Stimulated activated CD4-positive, alpha-beta T cell treated with anti-CD3 and anti-CD28 coated beads, TNF-alpha, amount 100 ng/mL, for 1 hour (primary cell): ENCODE measurements around the gene PLCB3.

Experiments used
- DNase-seq, 3 donors: peaks; one replicate each; pipeline ENCODE4 v3.0.0-alpha.2; 2020; ENCODE audit warnings: low read depth in 3 of 3, low spot score in 1 of 3

PLCB3 gene

DNA sequence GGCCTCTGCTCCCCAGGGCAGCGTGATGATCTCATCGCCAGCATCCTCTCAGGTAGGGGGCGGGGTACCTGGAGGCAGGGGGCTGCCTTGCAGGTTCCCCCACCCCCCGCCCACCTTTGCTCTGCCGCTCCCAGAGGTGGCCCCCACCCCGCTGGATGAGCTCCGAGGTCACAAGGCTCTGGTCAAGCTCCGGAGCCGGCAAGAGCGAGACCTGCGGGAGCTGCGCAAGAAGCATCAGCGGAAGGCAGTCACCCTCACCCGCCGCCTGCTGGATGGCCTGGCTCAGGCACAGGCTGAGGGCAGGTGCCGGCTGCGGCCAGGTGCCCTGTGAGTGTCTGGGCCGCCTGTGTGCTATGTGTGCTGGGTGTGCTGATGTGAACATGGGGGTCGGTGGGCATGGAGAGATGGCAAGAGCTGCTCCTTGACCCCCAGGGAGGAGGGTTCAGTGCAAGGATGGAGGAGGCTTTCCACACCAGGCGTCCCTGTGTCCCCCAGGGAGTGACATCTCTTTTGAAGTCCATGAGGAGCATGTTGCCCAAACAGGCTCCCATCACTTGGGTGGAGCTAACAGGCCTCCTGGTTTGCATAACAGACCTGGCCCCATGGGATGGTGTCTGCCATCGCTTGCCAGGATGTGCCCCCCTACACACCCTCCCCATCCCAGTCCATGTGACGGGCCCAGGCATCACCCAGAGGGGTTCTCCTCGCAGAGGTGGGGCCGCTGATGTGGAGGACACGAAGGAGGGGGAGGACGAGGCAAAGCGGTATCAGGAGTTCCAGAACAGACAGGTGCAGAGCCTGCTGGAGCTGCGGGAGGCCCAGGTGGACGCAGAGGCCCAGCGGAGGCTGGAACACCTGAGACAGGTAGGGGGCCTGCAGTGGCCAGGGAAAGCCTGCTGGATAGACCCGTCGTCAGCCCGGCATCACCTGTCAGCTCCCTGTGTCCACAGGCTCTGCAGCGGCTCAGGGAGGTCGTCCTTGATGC is 14.1 kb downstream of the PLCB3 start:
- DNase-seq, result no peak

DNA sequence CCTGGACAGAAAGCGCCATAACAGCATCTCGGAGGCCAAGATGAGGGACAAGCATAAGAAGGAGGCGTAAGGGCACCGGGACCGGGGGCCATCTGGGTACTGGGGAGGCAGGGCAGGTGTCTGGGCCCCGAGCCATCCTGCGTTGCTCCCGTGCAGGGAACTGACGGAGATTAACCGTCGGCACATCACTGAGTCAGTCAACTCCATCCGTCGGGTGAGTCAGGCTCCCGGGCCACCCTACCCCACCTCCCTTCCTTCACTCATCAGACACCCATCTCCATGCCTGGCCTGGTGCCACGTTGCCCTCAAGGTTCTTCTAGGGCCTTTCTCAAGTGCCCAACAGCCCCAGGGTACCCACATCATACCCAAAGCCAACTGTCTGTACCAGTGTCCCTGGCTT is 15.0 kb downstream of the PLCB3 start:
- DNase-seq, result no peak

DNA sequence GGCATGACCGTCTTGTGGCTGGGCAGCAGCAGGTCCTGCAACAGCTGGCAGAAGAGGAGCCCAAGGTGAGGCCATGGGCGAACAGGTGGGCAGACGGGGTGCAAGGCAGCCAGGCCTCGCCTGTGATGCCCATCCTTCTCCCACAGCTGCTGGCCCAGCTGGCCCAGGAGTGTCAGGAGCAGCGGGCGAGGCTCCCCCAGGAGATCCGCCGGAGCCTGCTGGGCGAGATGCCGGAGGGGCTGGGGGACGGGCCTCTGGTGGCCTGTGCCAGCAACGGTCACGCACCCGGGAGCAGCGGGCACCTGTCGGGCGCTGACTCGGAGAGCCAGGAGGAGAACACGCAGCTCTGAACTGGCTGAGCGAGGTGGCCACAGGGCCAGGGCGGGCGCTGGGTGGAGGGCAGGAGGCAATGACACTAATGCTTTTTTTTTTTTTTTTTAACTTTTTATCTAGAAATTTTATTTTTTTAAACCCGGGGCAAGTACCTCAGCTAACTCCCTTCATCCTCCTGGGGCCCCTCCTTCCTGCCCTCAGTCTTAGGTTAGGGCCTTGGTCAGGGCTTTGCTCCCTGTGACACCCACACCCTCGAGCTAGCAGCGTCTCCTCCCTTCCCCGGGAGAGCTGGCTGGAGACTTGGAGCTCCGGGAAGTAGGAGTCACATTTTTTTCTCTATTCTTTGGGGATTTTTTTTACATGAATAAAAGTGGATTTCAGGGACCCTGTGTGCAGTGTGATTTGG is 16.0 kb downstream of the PLCB3 start:
- no peak for DNase-seq

DNA sequence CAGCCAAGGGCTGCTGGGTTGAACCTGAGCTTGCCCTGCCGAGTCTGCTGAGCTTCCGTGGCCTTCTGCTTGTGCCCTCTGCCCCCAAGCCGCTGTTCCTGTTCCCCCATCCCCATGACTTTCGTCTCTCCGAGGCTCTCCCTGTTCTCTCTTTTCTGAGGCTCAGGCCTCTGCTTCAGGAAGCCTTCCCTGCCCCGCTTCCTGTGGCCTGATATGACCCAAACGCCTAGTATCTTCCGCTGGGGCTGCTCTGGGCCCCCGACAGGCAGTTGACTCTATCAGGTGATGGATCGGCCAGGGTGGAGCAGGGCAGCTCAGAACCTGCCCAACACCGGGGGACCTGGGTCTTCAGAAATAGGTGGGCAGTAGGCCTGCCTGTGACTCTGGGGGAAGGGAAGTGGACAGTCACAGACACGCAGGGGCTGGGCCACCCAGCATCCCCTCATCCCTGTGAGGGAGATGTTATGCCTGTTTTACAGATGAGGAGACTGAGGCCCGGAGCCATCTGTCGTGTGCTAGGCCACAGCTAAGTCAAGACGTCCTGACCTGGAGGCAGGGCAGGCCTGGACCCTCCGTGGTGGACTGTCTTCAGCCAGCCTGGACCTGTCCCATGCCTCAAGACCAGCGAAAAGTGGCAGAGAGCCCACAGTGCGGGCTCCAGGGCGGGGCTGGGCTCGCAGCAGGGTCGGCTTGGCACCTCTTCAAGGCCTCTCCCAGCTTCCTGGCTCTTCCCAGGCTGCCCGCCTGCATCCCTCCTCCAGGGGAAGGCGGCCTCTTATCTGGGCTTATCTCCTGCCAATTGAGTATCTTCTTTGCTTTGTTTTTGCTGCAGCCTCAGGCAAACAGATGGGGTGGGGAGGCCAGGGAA is 16.9 kb downstream of the PLCB3 start:
- DNase-seq, result no peak

DNA sequence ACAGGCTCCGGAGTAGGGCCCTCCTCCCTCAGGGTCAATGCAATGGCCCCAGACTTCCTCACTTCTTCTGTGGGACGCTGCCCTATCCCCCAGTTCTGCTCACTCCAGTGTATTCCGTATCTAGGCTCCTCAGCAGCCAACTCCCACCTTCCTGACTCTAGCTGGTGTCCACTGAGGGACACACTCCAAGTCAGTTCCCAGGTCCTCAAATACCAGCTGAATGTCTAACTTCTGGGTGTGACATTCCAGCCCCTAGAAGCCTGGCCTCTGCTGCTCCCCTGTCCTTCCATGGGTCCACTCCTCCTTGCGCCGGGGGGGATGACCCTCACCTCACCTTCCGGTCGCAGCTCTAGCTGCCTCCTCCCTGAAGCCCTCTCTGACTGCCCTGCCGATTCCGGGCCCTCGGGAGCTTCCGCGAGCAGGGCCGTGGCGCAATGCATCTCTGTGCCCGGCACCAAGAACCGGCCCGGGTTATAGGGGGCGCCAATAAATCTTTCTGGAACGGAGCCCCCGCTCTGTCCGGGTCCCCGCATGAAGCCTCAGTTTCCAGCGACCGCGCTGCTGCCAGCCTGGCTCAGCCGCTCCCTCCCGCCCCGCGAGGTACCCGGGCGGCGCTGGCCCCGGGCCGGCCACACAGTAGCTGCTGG is 17.7 kb downstream of the PLCB3 start:
- peak in 1 of 3 donors; percentile 35 for DNase-seq

DNA sequence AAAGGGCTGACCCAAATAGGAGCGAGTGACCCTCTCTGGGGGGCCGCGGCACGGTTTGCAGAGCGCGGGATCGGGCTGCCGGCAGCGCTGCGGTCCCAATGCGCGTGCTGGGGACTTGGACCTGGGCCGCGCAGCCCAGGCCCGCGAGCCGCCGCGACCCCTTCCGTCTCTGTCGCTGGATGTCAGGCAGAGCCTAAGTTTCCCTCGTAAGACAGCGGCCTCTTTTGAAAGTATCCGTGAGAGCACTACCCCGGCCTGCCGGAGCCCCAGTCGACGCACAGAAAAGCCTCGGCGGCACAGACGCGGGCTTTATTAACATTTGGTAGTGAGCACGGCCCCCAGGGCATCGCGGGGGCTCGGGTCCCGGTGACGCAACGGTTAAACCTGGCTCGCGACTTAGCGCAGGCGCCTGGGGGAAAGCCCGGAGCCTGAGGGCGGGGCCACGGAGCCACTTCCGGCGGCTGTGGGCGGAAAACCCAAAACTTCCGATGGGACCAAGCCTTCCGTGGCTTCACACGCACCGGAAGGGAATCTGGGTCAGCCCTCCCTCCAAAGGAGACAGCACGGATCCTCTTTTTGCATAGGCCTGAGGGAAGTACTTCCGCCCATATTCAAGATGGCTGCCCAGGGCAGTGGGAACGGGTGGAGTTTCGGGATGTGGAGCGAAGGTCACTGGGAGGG is 18.4 kb downstream of the PLCB3 start:
- peak; percentile 93 to 96 (median 95) for DNase-seq

DNA sequence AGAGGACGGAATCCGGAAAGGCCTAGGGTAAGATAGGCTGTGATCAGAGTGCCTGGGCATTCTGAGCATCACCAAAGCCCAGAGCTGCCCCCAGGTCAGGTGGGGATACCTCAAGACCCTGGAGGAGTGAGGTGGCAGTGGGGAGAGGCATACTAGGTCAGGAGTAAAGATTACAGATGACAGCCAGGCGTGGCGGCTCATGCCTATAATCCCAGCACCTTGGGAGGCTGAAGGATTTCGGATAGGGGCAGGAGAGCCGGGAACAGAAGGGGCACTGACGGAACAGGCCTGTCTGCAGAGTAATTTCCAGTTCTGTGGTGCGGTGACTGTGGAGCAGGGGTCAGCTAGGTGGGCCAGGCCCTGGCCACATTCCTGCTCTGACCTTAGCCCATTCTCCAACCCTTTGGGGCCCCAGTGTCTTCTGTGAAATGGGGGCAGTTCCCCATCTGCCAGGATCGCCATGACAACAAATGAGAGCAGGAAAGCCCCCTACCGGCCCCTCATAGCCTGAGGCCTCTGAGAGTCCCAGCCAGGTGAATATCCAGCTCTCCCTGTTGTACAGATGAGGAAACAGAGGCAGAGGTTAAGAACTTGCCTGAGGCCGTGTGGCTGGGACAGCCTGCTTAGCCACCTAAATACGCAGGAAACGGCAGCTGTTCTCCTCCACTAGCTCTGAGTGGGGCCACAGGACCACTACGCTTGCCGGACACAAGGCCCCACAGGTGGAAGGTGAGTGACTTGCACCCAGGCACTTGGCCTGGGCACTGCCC is 23.9 kb downstream of the PLCB3 start:
- DNase-seq, result no peak

DNA sequence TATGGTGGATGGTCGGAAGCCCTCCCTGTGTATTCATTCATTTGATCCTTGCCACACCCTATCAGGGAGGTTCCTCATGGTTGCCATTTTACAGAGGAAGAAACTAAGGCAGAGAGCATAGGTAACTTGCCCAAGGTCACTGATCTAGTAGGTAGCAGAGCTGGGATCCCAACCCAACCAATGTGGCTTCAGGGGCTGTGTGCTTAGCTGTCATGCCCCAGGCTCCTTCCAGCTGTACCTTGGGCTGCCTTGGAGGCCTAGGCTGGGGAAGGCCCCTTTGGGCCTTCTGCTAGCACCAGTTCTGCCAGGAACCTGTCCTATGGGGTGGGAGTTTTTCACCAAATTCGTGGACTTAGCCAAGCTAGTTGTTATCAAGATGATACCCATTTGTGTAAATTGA is 24.5 kb downstream of the PLCB3 start:
- DNase-seq, result no peak

DNA sequence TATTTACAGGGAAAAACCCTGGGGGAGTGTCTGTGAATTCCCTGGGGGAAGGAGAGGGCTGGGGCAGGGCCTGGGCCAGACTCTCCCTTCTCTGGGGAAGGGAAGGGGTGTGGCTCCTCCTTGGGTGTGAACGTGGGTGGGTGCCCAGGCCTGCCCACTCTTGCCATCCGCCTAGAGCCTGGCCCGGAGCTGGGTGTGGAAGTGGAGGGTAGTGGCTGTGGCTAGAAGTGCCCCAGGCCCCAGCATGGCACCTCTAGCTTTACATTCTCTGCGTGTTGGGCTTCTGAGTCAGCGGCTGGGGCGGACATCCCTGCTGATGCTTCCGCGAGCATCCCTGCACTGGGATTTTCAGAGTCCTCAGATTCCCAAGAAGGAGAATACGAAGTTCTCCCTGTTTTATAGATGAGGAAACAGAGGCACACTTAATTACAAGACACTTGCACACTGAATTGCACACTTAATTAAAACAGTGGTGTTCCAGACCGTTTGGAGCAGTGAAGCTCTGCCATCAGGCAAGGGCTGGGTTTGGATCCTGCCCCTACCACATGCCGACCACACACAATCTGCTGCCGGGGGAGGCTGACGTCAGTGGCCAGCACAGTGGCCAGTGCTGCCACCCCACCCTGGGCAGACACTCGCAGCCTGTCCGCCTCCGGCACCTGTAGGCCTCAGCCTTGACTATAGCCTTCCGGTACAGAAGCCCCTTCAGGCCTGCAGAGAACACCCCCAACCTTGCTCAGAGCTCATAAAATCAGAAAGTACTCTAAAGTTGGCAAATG is 25.5 kb downstream of the PLCB3 start:
- no peak for DNase-seq

DNA sequence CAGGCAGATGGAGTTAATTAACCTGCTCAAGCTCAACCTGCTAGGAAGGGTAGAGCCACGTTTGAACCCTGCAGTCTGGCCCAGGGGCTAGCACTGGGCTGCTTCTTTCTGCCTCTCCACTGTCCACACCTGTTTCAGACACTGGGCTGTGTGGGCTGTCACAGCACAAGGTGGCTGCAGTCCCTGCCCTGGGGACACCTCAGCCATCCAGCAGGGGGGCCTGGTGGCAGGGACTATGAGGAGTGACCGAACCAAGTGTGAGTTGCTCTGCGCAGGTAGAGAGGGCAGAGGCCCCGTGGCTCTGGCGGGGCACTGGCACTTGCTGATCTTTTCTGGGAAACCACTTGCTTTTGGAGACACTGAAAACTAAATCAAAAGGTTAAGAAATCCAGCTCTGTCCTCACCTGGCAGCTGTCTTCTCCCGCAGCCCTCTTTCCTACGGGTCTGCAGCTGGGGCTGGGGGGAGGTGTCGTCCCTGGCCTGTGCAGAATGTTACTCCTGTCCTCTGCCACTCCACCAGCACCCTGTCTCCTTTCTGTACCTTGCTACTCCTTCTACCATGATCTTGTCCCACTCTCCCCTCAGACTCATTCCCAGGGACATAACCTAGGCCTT is 27.4 kb downstream of the PLCB3 start:
- no peak for DNase-seq

DNA sequence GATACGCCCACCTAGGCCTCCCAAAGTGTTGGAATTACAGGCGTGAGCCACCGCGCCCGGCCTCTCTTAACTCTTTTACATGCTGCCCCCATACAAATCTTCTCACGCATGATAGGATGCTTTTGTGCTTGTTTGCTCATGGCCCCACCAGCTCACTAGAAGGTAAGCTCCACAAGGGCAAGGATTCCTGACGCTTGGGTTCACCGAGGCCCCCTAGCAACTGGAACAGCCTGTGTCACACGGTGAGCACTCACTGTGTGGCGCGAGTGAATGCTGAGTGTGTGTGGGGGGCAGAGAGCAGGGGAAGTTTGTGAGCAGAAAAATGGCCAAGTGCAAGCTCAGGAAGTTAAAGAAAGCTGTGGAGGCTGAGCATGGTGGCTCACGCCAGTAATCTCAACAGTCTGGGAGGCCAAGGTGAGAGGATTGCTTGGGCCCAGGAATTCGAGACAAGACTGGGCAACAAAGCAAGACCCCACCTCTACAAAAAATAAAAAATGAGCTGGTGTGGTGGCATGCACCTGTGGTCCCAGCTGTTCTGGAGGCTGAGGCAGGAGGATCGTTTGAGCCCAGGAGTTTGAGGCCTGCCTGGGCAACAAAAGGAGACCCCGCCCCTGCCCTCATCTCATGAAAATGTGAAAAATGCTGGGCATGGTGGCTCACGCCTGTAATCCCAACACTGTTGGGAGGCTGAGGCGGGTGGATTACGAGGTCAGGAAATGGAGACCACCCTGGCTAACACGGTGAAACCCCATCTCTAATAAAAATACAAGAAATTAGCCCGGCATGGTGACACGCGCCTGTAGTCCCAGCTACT is 30.8 kb downstream of the PLCB3 start:
- no peak for DNase-seq

DNA sequence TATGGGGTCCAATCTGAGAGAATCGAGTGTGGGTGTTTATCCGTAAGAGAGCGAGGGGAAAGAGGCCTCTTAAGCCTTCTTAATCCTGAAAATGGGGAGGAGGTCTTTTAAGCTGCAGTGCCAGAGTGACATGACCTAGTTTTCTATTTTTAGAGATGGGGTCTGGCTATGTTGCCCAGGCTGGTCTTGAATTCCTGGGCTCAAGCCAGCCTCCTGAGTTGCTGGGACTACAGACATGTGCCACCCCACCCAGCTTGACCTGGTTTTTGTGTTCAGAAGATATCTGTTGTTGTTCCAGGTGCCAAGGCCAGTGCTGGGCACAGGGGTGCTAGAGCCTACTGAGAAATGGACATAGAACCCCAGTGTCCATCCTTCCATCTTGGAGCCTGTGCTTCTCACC is 31.8 kb downstream of the PLCB3 start:
- DNase-seq, result no peak

DNA sequence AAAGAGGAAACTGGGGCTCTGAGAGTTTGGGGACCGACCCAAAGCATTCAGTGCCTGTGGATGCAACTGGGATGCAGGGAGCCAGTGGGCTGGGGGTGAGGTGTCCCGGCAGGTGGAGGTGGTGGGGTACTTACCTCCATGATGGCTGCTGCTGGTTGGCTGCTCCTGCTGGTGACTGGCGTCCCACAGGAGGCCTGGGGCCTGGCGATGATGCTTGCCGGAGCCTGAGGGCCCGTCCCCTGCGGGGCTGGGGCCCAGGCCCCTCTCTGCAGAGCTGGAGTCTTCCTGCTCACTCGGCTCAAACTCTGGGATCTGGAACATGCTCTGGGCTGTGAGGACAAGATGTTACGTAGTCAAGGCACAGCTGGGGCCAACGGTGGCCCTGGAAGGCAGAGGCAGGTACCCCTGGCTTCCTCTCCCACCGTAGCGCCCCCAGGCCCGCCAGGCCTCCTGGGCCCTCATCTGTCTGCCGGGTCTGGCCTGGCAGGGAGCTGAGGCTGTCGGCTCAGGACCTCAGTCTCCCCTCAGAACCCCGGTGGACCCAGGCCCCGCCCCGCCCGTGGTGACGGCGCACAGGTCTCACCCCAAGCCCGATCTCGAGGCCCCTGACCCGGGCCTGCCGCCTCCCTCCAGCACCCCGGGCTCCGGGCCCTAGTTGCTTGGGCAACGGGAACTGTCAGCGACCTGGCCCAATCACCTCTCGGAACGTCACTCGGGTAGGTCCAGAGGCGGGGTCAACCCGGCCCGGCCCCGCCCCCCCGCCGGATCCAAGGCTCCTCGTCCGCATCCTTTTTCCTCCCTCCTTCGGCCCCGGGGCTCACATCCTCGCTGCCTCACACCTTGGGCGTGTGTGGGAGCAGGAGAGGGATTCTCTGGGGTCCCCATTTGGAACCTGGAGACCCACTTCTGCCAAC is 33.0 kb downstream of the PLCB3 start, which contains the start of gene BAD:
Gene BAD, minus strand, starts transcription at position 618 of the 914 bp plus-strand sequence. Its CDS starts 297 bp downstream, at position 321.
- DNase-seq, result peak; percentile 82 to 91 (median 85)

DNA sequence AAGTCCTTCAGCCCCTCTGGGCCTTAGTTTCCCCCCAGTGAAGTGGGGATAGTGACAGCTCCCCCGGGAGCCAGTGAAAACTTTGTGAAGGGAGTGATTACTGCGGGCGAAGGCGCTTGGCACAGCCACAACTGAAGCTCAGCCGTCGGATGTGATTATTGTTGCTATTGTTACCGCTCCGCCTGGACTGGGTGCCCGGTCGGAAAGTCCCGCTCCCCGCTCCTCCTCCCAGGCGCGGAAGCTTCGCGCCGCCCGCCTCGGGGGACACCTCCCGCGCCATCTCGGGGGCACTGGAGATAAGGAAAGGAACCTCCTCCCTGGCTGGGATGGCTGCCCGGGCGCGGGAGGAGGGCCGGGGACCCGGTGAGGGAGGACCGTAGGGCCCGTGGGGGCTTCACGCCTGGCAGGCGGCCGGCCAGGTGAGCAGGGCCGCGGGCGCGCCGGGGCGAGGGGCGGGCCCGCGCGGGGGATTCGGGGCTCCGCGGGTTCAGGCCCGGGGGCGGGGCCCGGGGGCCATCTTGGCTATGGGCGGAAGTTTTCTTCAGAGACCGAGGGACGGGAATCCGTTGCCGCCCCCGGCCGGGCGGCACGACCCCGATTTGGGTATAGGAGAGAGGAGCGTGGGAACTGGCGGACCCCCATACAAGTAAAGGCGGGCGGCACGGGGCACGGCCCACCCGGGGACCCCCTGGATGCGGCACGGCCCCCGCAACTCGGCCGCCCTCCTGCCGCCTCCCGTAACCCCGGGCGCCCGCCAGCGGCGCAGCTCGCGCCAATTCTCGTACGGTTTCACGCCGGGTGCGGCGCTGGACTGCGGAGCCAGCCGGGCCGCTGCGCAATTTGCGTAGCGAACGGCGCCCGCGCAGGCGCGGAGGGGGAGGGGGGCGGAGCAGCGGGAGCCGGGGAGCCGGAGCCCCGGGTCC is 33.9 kb downstream of the PLCB3 start, which contains the start of gene GPR137:
Gene GPR137, plus strand, starts transcription at position 887 of the 923 bp plus-strand sequence. CDS start 677 bp downstream, outside the sequence.
- DNase-seq, result peak; percentile 75 to 96 (median 85)
